MM.1S (cell line): Measurements from ENCODE around the gene FCRL1.
A peak's percentile ranks its signal among the peaks of the same experiment; 100 is the strongest.

Experiments used
- DNase-seq: peaks from one replicate; pipeline ENCODE4 v3.0.0-alpha.2; 2015
- H2AFZ ChIP-seq: fragments of 300-600 bp; sonication (generic); 2 replicates; pipeline ENCODE4 v1.6.0; 2016; ENCODE audit warnings: antibody characterized with exemption, low read length
- H3F3A ChIP-seq: fragments of 300-600 bp; sonication (generic); 2 replicates; pipeline ENCODE4 v1.6.1; 2016; ENCODE audit warnings: mild to moderate bottlenecking, antibody characterized with exemption, low read length, moderate library complexity, mixed read lengths; ENCODE audit not compliant: insufficient read depth
- H3K27ac ChIP-seq: fragments of 300-600 bp; sonication (generic); 2 replicates; pipeline ENCODE4 v1.5.1; 2016; ENCODE audit warnings: mild to moderate bottlenecking, low read length
- H3K27me3 ChIP-seq: fragments of 300-600 bp; sonication (generic); replicated peaks from 2 replicates; pipeline ENCODE4 v1.6.0; 2016; ENCODE audit warnings: low read length; ENCODE audit not compliant: insufficient read depth
- H3K36me3 ChIP-seq: fragments of 300-600 bp; sonication (generic); replicated peaks from 2 replicates; pipeline ENCODE4 v1.6.1; 2016; ENCODE audit warnings: mild to moderate bottlenecking, low read length, mixed read lengths; ENCODE audit not compliant: insufficient read depth
- H3K4me1 ChIP-seq: fragments of 300-600 bp; sonication (generic); 2 replicates; pipeline ENCODE4 v1.6.1; 2016; ENCODE audit warnings: low read length, mixed read lengths
- H3K4me2 ChIP-seq: fragments of 300-600 bp; sonication (generic); 2 replicates; pipeline ENCODE4 v1.6.0; 2016; ENCODE audit warnings: low read depth, low read length
- H3K4me3 ChIP-seq: fragments of 300-600 bp; sonication (generic); 2 replicates; pipeline ENCODE4 v1.5.1; 2016; ENCODE audit warnings: low read length, mixed read lengths
- H3K79me2 ChIP-seq: fragments of 300-600 bp; sonication (generic); 2 replicates; pipeline ENCODE4 v1.6.1; 2016; ENCODE audit warnings: mixed run types, low read length, mixed read lengths
- H3K9ac ChIP-seq: fragments of 300-600 bp; sonication (generic); 2 replicates; pipeline ENCODE4 v1.6.1; 2016; ENCODE audit warnings: low read length, mixed read lengths
- H3K9me2 ChIP-seq: fragments of 300-600 bp; sonication (generic); replicated peaks from 2 replicates; pipeline ENCODE4 v1.6.1; 2016; ENCODE audit warnings: mild to moderate bottlenecking, low read length, mixed read lengths; ENCODE audit not compliant: insufficient read depth
- H3K9me3 ChIP-seq: fragments of 300-600 bp; sonication (generic); replicated peaks from 2 replicates; pipeline ENCODE4 v1.6.1; 2016; ENCODE audit warnings: mild to moderate bottlenecking, low read length, mixed read lengths; ENCODE audit not compliant: insufficient read depth
- H4K20me1 ChIP-seq: fragments of 300-600 bp; sonication (generic); 2 replicates; pipeline ENCODE4 v1.6.1; 2016; ENCODE audit warnings: mild to moderate bottlenecking, low read length, moderate library complexity, mixed read lengths; ENCODE audit not compliant: insufficient read depth
- EZH2 ChIP-seq: fragments of 300-600 bp; sonication (generic); optimal IDR thresholded peaks from 2 replicates; pipeline ENCODE3; 2017; ENCODE audit warnings: low read depth, mild to moderate bottlenecking, antibody characterized with exemption, low read length, mixed read lengths
- EZH2phosphoT487 ChIP-seq: fragments of 300-600 bp; sonication (generic); IDR thresholded peaks from 2 replicates; pipeline ENCODE4 v1.6.1; 2018; ENCODE audit warnings: antibody characterized with exemption, low read length
- TF ChIP-seq, protein P1 (sequence below): fragments of 300-600 bp; sonication (generic); IDR thresholded peaks from 2 replicates; pipeline ENCODE4 v1.5.1; 2016; ENCODE audit warnings: antibody characterized with exemption, low read length, mixed read lengths

Gene FCRL1

DNA sequence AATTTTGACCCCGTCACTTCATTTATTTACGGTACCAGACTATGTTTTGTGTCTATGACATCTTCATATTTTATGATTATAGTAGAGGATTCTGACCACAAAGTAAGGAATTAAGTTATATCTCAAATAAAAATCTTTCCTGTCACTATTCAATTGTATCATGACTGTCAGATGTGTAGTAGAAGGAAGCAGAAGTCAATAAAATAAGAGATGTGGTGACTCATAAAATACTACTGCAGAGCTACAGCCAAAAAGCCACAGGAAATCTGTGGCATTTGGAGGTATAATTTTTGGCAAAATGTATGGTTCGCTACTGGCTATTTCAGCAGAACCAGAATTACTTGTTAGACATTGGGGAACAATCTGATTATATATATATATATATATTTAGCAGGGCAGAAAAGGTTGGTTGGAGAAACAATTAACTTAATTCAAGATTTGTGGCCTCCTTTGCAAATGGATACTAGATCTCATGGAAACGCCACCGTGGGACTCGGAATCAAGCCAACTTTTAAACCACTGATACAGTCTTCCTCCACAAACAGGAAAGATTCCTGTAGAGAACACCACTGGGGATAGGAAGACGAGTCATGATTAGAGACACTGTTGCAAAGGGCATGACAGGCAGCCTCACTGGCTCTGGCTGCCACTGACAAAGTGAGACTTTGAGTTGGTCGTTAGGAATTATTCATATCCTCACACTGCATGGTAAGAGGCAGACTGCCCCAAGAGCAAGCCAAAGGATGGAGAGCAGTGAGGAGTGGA, 48.1 kb downstream of the FCRL1 start:
- Histone ChIP-seq H3K9me2 (no peaks in the 10 kb centered on the region), H3K4me3 (no peak overlapping the region), H3K27ac (no peak overlapping the region), H3K9me3 (no peaks in the 10 kb centered on the region), H3K36me3 (no peaks in the 10 kb centered on the region), H2AFZ (no peak overlapping the region), H3F3A (peaks cover 5% of the 10 kb centered on the region; the same call in 1 of the 2 replicates), H4K20me1 (no peaks in the 10 kb centered on the region), H3K27me3 (no peaks in the 10 kb centered on the region), H3K9ac (no peak overlapping the region), H3K4me1 (peaks cover 30% of the 10 kb centered on the region), H3K4me2 (no peak overlapping the region), H3K79me2 (no peaks in the 10 kb centered on the region)
- DNase-seq: no peak
- TF ChIP-seq EZH2phosphoT487 (no peak), EZH2 (no peak)
- TF ChIP-seq, protein P1, sequence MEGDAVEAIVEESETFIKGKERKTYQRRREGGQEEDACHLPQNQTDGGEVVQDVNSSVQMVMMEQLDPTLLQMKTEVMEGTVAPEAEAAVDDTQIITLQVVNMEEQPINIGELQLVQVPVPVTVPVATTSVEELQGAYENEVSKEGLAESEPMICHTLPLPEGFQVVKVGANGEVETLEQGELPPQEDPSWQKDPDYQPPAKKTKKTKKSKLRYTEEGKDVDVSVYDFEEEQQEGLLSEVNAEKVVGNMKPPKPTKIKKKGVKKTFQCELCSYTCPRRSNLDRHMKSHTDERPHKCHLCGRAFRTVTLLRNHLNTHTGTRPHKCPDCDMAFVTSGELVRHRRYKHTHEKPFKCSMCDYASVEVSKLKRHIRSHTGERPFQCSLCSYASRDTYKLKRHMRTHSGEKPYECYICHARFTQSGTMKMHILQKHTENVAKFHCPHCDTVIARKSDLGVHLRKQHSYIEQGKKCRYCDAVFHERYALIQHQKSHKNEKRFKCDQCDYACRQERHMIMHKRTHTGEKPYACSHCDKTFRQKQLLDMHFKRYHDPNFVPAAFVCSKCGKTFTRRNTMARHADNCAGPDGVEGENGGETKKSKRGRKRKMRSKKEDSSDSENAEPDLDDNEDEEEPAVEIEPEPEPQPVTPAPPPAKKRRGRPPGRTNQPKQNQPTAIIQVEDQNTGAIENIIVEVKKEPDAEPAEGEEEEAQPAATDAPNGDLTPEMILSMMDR: no peak

DNA sequence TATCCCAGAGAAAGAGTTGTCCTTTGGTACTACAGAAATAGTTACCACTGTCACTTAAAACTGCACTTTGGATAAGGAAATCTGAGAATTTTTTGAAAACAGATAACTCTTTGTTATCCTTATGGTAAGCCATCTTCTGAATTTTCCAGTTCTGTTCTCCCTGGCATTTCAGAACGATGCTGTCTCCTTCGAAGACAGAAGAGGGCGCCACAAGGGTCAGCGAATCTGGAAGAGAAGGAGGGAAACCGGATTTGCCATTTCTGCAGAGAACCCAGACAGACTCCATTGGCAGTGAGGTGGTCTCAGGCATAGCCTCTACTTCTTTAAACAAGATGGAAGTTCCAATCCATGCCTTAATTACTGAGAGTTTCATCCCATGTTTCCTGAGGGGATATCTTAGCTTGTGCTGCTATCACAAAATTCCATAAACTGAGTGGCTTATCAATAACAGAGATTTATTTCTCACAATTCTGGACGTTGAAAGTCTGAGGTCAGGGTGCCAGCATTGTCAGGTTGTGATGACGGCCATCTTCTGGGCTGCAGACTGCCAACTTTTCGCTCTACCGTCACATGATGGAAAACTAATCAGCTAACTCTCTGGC, 49.4 kb downstream of the FCRL1 start:
- no peaks in the 10 kb centered on the region for H3K9me3 ChIP-seq
- H3K4me3 ChIP-seq: no peak overlapping the region
- H3K9me2 ChIP-seq: no peaks in the 10 kb centered on the region
- no peak overlapping the region for H3K27ac ChIP-seq
- no peaks in the 10 kb centered on the region for H3K79me2 ChIP-seq
- no peak overlapping the region for H3K9ac ChIP-seq
- H3K4me1 ChIP-seq: peaks cover 25% of the 10 kb centered on the region
- TF ChIP-seq, protein P1: peak; percentile 64
- no peak for TF ChIP-seq EZH2
- TF ChIP-seq EZH2phosphoT487: no peak
- H3K27me3 ChIP-seq: no peaks in the 10 kb centered on the region
- DNase-seq: no peak
- H3K36me3 ChIP-seq: no peaks in the 10 kb centered on the region
- no peaks in the 10 kb centered on the region for H4K20me1 ChIP-seq
- peaks cover 5% of the 10 kb centered on the region; the same call in 1 of the 2 replicates for H3F3A ChIP-seq
- H2AFZ ChIP-seq: no peak overlapping the region
- H3K4me2 ChIP-seq: no peak overlapping the region

DNA sequence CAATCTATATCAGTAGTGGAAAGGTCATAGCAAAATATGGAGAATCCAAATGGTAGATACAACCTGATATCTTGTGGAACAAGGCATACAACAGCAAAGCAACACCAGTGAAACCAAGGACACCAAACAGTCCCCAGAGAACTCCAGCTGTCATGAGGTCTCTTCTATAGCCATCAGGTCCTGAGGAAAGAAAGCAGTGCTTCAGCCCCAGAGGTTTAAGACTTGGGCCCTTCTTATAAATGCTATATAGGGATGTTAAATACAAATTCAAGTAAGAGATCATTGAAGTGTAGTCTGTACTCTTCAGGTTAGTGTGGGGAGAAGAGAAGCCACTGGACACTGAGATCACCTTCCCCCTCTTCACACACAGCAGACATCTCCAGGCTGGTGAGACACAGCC, 53.1 kb downstream of the FCRL1 start:
- Histone ChIP-seq H3K4me2 (no peak overlapping the region), H3K79me2 (no peaks in the 10 kb centered on the region), H3K9me2 (no peaks in the 10 kb centered on the region), H3K4me3 (no peak overlapping the region), H3K36me3 (no peaks in the 10 kb centered on the region), H2AFZ (no peak overlapping the region), H3K9me3 (no peaks in the 10 kb centered on the region), H3K27ac (no peak overlapping the region), H4K20me1 (no peaks in the 10 kb centered on the region), H3K27me3 (no peaks in the 10 kb centered on the region), H3F3A (0 out of 2 replicates have a peak, but pooled peaks cover 3% of the 10 kb centered on the region), H3K9ac (no peak overlapping the region), H3K4me1 (peaks cover 8% of the 10 kb centered on the region)
- TF ChIP-seq EZH2 (no peak), EZH2phosphoT487 (no peak)
- TF ChIP-seq, protein P1: no peak
- no peak for DNase-seq
